Gastrocnemius medialis (tissue), 4 donors: ENCODE results near the gene RPS14. TPM values are rescaled to one million over a fixed set of nuclear protein-coding genes. Genes with fewer than 3 reads are reported as not detected.

ENCODE experiments used
- ATAC-seq, 2 donors: fragments of 150-250 bp; one replicate each; pipeline ENCODE4 v1.9.1; 2016
- DNase-seq, 2 donors: peaks; one replicate each; pipeline ENCODE4 v3.0.0-alpha.2; 2019
- H3K27ac ChIP-seq, 4 donors: fragments of 200-600 bp; sonication (generic); 1 replicate in 1 of 4; 2 replicates in 3 of 4; pipeline ENCODE4 v1.5.1; 2016 to 2018; ENCODE audit warnings: mild to moderate bottlenecking in 2 of 4, moderate library complexity in 1 of 4
- H3K27me3 ChIP-seq, 3 donors: fragments of 200-600 bp; sonication (generic) in 2 of 3; 1 replicate in 1 of 3; 2 replicates in 2 of 3; pipeline versions ENCODE4 v1.5.1 to v1.6.0; 2016 to 2019; ENCODE audit warnings: mild to moderate bottlenecking in 1 of 3, moderate library complexity in 1 of 3
- H3K36me3 ChIP-seq, 2 donors: fragments of 200-600 bp; sonication (generic) in 1 of 2; one replicate each; pipeline ENCODE4 v1.5.1; 2017 to 2018
- H3K4me1 ChIP-seq, 2 donors: fragments of 200-600 bp; sonication (generic) in 1 of 2; one replicate each; pipeline ENCODE4 v1.5.1; 2016 to 2017; ENCODE audit warnings: mild to moderate bottlenecking in 2 of 2
- H3K4me3 ChIP-seq, 4 donors: fragments of 200-600 bp; sonication (generic) in 3 of 4; 1 replicate in 1 of 4; 2 replicates in 3 of 4; pipeline ENCODE4 v1.5.1; 2016 to 2019; ENCODE audit warnings: mild to moderate bottlenecking in 2 of 4
- H3K9me3 ChIP-seq, 3 donors: fragments of 200-600 bp; sonication (generic) in 2 of 3; 1 replicate in 1 of 3; 2 replicates in 2 of 3; pipeline ENCODE4 v1.5.1; 2016 to 2019
- CTCF ChIP-seq, 5 experiments: fragments of 450-650 bp in 3 of 5; fragments of 200-600 bp in 2 of 5; sonication (generic) in 2 of 5; IDR thresholded peaks in 4 of 5; conservative IDR thresholded peaks in 1 of 5; 1 replicate in 4 of 5; 2 replicates in 1 of 5; pipeline ENCODE4 v1.5.1; 2016 to 2019; ENCODE audit warnings: antibody characterized with exemption in 5 of 5, mild to moderate bottlenecking in 3 of 5, moderate library complexity in 3 of 5
- POLR2A ChIP-seq, 2 donors: fragments of 450-650 bp; IDR thresholded peaks; one replicate each; pipeline ENCODE4 v1.6.1; 2017; ENCODE audit warnings: antibody characterized with exemption in 2 of 2, mild to moderate bottlenecking in 2 of 2, moderate library complexity in 2 of 2
- in situ Hi-C, 4 donors: fragments of 200-750 bp; cut with MboI; loops; one replicate each; pipeline versions ENCODE4 v1.15.0 to v1.8.0; 2017; ENCODE audit warnings: low sequenced_read_pairs in 4 of 4
- intact Hi-C: fragments of 100-400 bp; cut with DNase I; formaldehyde crosslinking; loops from one replicate; pipeline ENCODE4 v1.15.1; 2023; ENCODE audit warnings: low total_unique reads
- total RNA-seq, 4 donors: library from RNA; depleted of rRNA; stranded (reverse); fragments of >200 nt; gene quantifications; one replicate each; pipeline versions ENCODE4 v1.1.0 to v1.2.3, GENCODE V29; 2016

The RPS14 gene
- total RNA-seq, 4 donors from 2014 or later, result 1,865 to 2,215 (median 2,024) TPM

GRCh38 chr5:150468206-150468605 is 18.7 kb upstream of the RPS14 start:
- Histone ChIP-seq H3K4me1 (peaks cover 5 to 14% of the 10 kb centered on the region in 2 donors), H3K36me3 (no peaks in the 10 kb centered on the region), H3K27ac (peak overlapping the region in 1 of 4 donors; percentile 28), H3K27me3 (no peaks in the 10 kb centered on the region), H3K4me3 (no peak overlapping the region), H3K9me3 (no peaks in the 10 kb centered on the region)
- intact Hi-C loops (no loop called here), in situ Hi-C loops (loop anchor here in 2 of 4 donors (10.0 to 25.0 kb wide), 2 partner anchors 47 to 244 kb away; partner anchors contain the start of gene RBM22 (in 2 of the 2))
- TF ChIP-seq POLR2A (IDR thresholded peaks at IDR 0.05) (no peak), CTCF (IDR thresholded peaks at IDR 0.05 in 4 of 5, conservative IDR thresholded peaks at IDR 0.05 in 1 of 5) (no peak)
- no peak for ATAC-seq
- no peak for DNase-seq

DNA sequence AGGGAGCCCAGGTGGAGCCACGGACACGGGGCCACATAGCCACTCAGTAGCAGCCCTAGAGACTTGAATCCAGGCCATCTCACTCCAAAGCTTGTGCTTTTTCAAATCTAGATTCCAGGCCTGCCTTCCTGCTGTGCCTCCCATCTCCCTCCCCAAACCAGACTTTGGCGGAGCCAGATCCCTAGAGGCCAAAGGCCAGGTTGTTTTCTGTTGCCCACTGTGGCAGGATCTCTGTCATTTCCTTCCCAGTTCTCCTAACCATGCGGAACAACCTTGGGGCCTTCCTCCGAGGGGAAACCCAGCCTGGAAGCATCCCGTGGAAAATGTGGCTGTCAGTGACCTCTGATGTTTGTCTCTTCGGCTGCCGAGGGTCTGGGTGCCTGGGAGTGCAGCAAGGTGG is 16.4 kb upstream of the RPS14 start:
- Histone ChIP-seq H3K27ac (peak overlapping the region in 3 of 4 donors; percentile 65 to 73 (median 68)), H3K9me3 (no peaks in the 10 kb centered on the region), H3K36me3 (no peaks in the 10 kb centered on the region), H3K27me3 (no peaks in the 10 kb centered on the region), H3K4me1 (peaks cover 15 to 24% of the 10 kb centered on the region in 2 donors), H3K4me3 (no peak overlapping the region)
- ATAC-seq, result peak; percentile 29 to 46
- intact Hi-C loops (no loop called here), in situ Hi-C loops (loop anchor here in 2 of 4 donors (10.0 to 25.0 kb wide), 2 partner anchors 49 to 246 kb away; partner anchors contain the start of gene RBM22 (in 2 of the 2))
- DNase-seq, result no peak
- TF ChIP-seq CTCF (IDR thresholded peaks at IDR 0.05 in 4 of 5, conservative IDR thresholded peaks at IDR 0.05 in 1 of 5) (no peak), POLR2A (IDR thresholded peaks at IDR 0.05) (no peak)

- intact Hi-C loops, result no loop called here
- ATAC-seq, result peak; percentile 22 to 29
Observed at GRCh38 chr5:150464554-150465012, 15.0 kb upstream of the RPS14 start.

DNA sequence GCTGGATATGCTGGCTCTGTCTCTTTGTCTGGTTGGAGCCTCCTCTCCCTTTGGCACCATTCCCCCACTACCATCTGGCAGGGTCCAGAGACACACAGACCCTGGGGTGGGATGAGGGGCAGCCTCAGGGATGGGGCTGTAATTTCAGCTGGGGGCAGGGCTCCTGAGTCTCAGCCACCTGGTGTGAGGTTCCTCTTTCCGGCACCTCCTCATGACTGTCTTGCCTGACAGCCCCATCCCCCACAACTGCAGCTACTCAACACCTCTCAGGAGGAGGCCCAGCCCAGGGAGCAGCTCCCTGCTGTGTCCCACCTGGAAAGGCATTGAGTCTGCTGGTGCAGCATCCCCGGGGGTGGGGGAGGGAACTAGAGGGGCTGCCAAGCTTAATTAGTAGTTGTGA is 11.7 kb upstream of the RPS14 start:
- no peak for TF ChIP-seq CTCF (IDR thresholded peaks at IDR 0.05 in 4 of 5, conservative IDR thresholded peaks at IDR 0.05 in 1 of 5)
- in situ Hi-C loops (loop anchor here in 3 of 4 donors (5.0 to 25.0 kb wide), 3 partner anchors 54 to 251 kb away; partner anchors contain the start of gene RBM22 (in 2 of the 3)), intact Hi-C loops (loop anchor here (2.0 kb wide), 1 partner anchor 26 kb away; no protein-coding TSS in a partner anchor)
- H3K27me3 ChIP-seq, result no peaks in the 10 kb centered on the region
- peak; percentile 29 to 60 for DNase-seq
- H3K27ac ChIP-seq, result peak overlapping the region; percentile 62 to 80 (median 74)
- no peaks in the 10 kb centered on the region for H3K9me3 ChIP-seq
- H3K36me3 ChIP-seq, result no peaks in the 10 kb centered on the region
- peaks cover 25 to 32% of the 10 kb centered on the region in 2 donors for H3K4me1 ChIP-seq
- H3K4me3 ChIP-seq, result no peak overlapping the region
- peak; percentile 37 for ATAC-seq

More at GRCh38 chr5:150464554-150465012, 15.0 kb upstream of the RPS14 start:
- Histone ChIP-seq H3K4me1 (peaks cover 18 to 32% of the 10 kb centered on the region in 2 donors), H3K9me3 (no peaks in the 10 kb centered on the region), H3K27me3 (no peaks in the 10 kb centered on the region), H3K36me3 (no peaks in the 10 kb centered on the region), H3K27ac (peak overlapping the region; percentile 48 to 73 (median 62)), H3K4me3 (no peak overlapping the region)
- in situ Hi-C loops, result loop anchor here in 3 of 4 donors (5.0 to 25.0 kb wide), 3 partner anchors 50 to 248 kb away; partner anchors contain the start of gene RBM22 (in 2 of the 3)
- no peak for DNase-seq
- TF ChIP-seq CTCF (IDR thresholded peaks at IDR 0.05 in 4 of 5, conservative IDR thresholded peaks at IDR 0.05 in 1 of 5) (no peak), POLR2A (IDR thresholded peaks at IDR 0.05) (no peak)
